Lower lobe of right lung (tissue), 2 donors: ENCODE results near the gene IFT22. TPM values are rescaled to one million over a fixed set of nuclear protein-coding genes. Genes with fewer than 3 reads are reported as not detected.
A peak's percentile ranks its signal among the peaks of the same experiment; 100 is the strongest.
"Not testable (repeated sequence)": the region's sequence is repeated elsewhere in the genome, so short reads cannot be mapped to it uniquely, and the experiment has no call there.

ENCODE experiments used
- ATAC-seq, 2 donors: fragments of 200-7000 bp; cut with Tn5 transposase; one replicate each; pipeline ENCODE4 v1.9.1; 2020 to 2022; ENCODE audit warnings: mild to moderate bottlenecking in 2 of 2, moderate library complexity in 2 of 2
- DNase-seq: peaks from one replicate; pipeline ENCODE4 v3.0.0-alpha.2; 2020
- H3K27ac ChIP-seq: fragments of 200-600 bp; one replicate; pipeline ENCODE4 v1.8.0; 2022
- H3K27me3 ChIP-seq: fragments of 200-600 bp; one replicate; pipeline ENCODE4 v1.8.0; 2022; ENCODE audit warnings: low read depth
- H3K36me3 ChIP-seq: fragments of 200-600 bp; one replicate; pipeline ENCODE4 v1.8.0; 2022; ENCODE audit warnings: mild to moderate bottlenecking
- H3K4me1 ChIP-seq: fragments of 200-600 bp; one replicate; pipeline ENCODE4 v1.8.0; 2022
- H3K4me3 ChIP-seq: fragments of 200-600 bp; one replicate; pipeline ENCODE4 v1.8.0; 2022; ENCODE audit warnings: mild to moderate bottlenecking
- H3K9me3 ChIP-seq: fragments of 200-600 bp; one replicate; pipeline ENCODE4 v1.8.0; 2022
- intact Hi-C: fragments of 100-400 bp; cut with DNase I; formaldehyde crosslinking; loops from one replicate; pipeline ENCODE4 v1.11.0; 2022
- total RNA-seq: library from RNA; stranded (reverse); fragmentation: NEBNext Ultra II Directional; extraction: Animal tissue kit (Norgen Biotek cat#: 25700); gene quantifications from one replicate; pipeline ENCODE4 v1.2.1, GENCODE V29; 2021
- TF ChIP-seq, protein P1 (sequence below): fragments of 200-600 bp; IDR thresholded peaks from one replicate; pipeline ENCODE4 v1.8.0; 2022; ENCODE audit warnings: antibody characterized with exemption, mild to moderate bottlenecking
- donor health status: DM: no; HTN: yes; CAD: no; lungs with severe emphysema.

The IFT22 gene
- total RNA-seq, 1 donor from 2014 or later = 19.4 TPM

DNA sequence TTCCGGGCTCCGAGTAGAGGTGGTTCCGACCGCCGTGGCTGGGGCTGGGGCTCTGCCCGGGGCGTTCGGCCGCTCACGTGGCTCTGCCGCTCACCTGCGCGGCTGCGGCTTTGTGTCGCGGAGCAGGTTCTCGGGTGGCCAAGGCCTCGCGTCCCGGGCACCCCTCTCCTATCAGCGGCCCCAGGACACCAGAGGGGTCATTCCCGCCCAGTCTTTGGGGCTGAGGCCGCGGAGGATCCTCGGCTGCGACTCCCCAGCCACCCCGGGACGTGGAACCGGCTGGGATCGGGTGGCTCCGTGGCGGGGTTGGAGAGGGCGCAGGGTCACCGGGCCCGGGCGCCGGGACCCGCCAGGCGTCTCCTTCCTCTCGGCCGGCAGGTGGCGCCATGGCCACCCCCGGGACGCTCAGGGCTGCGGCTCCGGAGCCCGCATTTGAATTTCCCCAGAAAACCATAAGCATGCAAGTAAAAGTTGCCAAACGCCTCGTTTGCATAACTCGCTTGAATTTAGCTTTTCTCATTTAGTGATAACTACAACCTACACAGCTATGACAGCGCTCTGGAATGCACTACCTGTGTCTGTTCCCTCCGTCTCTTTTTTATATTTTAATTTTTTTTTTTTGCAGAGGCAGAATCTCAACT, 42.2 kb upstream of the IFT22 start:
- Histone ChIP-seq H3K36me3 (no peaks in the 10 kb centered on the region), H3K4me1 (peaks cover 14% of the 10 kb centered on the region), H3K27me3 (peaks cover 48% of the 10 kb centered on the region), H3K27ac (no peak overlapping the region), H3K9me3 (no peaks in the 10 kb centered on the region), H3K4me3 (peak overlapping the region; percentile 55)
- ATAC-seq (peak; percentile 95), DNase-seq (peak; percentile 75)
- intact Hi-C loops = no loop called here
- TF ChIP-seq, protein P1, sequence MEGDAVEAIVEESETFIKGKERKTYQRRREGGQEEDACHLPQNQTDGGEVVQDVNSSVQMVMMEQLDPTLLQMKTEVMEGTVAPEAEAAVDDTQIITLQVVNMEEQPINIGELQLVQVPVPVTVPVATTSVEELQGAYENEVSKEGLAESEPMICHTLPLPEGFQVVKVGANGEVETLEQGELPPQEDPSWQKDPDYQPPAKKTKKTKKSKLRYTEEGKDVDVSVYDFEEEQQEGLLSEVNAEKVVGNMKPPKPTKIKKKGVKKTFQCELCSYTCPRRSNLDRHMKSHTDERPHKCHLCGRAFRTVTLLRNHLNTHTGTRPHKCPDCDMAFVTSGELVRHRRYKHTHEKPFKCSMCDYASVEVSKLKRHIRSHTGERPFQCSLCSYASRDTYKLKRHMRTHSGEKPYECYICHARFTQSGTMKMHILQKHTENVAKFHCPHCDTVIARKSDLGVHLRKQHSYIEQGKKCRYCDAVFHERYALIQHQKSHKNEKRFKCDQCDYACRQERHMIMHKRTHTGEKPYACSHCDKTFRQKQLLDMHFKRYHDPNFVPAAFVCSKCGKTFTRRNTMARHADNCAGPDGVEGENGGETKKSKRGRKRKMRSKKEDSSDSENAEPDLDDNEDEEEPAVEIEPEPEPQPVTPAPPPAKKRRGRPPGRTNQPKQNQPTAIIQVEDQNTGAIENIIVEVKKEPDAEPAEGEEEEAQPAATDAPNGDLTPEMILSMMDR = peak; percentile 96

DNA sequence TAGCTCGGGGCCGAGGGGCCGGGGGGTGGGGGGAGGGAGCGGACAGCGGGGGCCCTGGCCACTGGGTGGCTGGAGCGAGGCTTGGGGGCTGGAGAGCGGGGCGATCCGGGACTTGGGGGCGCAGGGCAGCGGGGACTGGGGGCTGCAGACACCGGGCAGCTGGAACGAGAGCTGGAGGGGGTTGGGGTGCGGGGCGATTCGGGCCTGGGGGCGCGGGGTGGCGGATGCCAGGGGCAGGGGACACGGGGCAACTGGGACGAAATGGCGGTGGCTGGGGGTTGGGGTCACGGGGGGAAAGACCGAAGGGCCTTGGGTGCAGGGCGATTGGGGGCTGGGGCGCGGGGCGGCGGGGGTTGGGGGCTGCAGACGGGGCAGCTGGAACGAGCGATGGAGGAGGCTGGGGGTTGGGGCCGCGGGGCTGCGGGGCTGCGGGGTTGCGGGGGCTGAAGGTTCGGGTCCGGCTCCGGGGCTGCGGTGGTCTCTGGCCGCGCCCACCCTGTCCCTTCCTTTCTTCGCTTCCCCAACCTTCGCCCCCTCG, 41.7 kb upstream of the IFT22 start:
- Histone ChIP-seq H3K4me1 (peaks cover 14% of the 10 kb centered on the region), H3K9me3 (no peaks in the 10 kb centered on the region), H3K27me3 (peaks cover 48% of the 10 kb centered on the region), H3K27ac (no peak overlapping the region), H3K4me3 (peak overlapping the region; percentile 55), H3K36me3 (no peaks in the 10 kb centered on the region)
- peak; percentile 20 to 34 for ATAC-seq
- DNase-seq = no peak
- TF ChIP-seq, protein P1 = no peak
- intact Hi-C loops = no loop called here

DNA sequence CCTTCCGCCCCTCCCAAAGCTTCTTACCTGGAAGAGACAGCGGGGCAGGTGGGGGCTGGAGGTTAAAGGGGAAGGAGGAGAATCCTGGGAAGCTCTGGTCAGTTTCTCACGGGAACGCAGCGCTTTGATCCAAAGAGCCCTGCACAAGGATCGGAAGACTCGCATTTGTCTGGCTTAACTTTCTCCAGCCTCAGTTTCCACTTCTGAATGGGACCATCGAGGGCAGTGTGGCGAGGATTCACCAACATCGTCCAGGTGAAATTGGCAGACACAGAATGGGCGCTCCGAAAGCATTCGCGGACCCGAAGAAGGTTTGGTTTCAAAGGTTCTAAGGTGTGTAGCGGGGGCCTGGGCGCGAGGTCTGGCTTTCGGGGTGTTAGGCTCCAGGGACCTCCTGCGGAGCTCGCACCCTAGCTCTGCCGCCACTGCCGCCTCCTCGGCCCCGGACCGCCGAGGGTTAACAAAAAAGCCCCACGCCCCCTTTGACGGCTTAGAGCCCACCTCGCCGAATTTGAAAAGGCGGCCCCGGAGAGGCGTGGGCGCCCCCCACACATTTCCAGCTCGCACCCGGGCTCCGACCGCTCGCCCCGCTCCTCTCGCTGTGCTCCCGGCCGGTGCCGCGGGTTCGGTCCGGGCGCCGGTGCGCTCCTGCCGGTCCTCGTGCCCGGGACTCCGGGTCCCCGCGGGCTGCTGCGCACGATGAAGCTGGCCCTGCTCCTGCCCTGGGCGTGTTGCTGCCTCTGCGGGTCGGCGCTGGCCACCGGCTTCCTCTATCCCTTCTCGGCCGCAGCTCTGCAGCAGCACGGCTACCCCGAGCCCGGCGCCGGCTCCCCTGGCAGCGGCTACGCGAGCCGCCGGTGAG, 41.0 kb upstream of the IFT22 start, which contains the start of gene COL26A1:
Gene COL26A1 (plus strand): TSS at position 542 of the 862 bp plus-strand sequence. CDS start 158 bp downstream, at position 700.
- H3K27me3 ChIP-seq = peaks cover 48% of the 10 kb centered on the region
- no peaks in the 10 kb centered on the region for H3K9me3 ChIP-seq
- intact Hi-C loops = no loop called here
- peak within 1 kb of the TSS; percentile 55 for H3K4me3 ChIP-seq
- TF ChIP-seq, protein P1 = no peak
- no peak within 1 kb of the TSS for H3K27ac ChIP-seq
- DNase-seq (peak; percentile 52), ATAC-seq (peak; percentile 76 to 83)
- H3K4me1 ChIP-seq = peaks cover 14% of the 10 kb centered on the region
- H3K36me3 ChIP-seq = no peaks in the 10 kb centered on the region

DNA sequence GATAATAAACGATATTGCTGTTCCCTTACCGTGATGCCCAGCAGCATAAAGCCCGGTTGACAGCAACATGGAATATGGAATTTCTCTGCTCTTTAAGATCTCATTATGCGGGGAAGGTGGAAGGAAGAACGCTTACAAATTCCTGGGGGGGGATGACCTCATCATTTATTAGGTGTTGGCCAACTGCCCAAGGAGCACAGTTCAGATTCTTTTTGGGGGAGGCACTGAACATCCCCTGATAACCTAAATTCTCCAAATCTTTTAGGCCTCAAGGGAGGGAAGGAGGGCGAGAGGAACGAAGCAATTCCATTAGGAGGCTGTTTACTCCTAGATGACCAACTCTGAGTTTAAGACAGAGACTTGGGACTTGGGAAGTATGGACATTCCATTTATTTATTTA, 35.8 kb upstream of the IFT22 start:
- no peak for DNase-seq
- no peak overlapping the region for H3K4me3 ChIP-seq
- intact Hi-C loops = no loop called here
- no peaks in the 10 kb centered on the region for H3K36me3 ChIP-seq
- no peaks in the 10 kb centered on the region for H3K9me3 ChIP-seq
- TF ChIP-seq, protein P1 = no peak
- H3K27me3 ChIP-seq = peaks cover 8% of the 10 kb centered on the region
- no peak overlapping the region for H3K27ac ChIP-seq
- ATAC-seq = no peak
- H3K4me1 ChIP-seq = peaks cover under 1% of the 10 kb centered on the region

DNA sequence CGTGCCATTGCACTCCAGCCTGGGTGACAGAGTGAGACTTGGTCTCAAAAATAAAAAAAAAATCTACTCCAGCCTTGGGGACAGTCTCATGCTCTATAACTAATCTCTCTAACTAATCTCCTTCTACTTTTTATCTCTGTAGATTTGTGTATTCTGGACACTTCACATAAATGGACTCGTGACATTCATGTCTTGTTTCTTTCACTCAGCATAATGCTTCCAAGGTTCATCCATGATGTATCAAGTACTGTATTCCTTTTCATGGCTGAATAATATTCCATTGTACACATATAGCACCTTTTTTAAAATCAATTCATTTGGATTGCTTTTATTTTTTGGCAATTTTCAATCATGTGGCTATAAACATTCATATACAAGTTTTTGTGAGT, 31.3 kb upstream of the IFT22 start:
- TF ChIP-seq, protein P1 = no peak
- Histone ChIP-seq H3K4me3 (no peak overlapping the region), H3K4me1 (peaks cover 5% of the 10 kb centered on the region), H3K27me3 (no peaks in the 10 kb centered on the region), H3K36me3 (no peaks in the 10 kb centered on the region), H3K9me3 (no peaks in the 10 kb centered on the region), H3K27ac (no peak overlapping the region)
- DNase-seq (no peak), ATAC-seq (no peak)
- intact Hi-C loops = no loop called here

DNA sequence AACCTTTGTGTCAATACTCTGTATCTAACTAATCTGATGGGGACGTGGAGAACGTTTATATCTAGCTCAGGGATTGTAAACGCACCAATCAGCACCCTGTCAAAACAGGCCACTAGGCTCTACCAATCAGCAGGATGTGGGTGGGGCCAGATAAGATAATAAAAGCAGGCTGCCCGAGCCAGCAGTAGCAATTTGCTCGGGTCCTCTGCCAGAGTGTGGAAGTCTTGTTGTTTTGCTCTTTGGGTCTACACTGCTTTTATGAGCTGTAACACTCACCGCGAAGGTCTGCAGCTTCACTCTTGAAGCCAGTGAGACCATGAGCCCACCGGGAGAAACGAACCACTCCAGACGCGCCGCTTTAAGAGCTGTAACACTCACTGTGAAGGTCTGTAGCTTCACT, 27.7 kb upstream of the IFT22 start:
- ATAC-seq, H3K27ac ChIP-seq, H3K9me3 ChIP-seq, H3K4me1 ChIP-seq, H3K4me3 ChIP-seq, H3K36me3 ChIP-seq, H3K27me3 ChIP-seq, intact Hi-C loops, DNase-seq: not testable (repeated sequence)

DNA sequence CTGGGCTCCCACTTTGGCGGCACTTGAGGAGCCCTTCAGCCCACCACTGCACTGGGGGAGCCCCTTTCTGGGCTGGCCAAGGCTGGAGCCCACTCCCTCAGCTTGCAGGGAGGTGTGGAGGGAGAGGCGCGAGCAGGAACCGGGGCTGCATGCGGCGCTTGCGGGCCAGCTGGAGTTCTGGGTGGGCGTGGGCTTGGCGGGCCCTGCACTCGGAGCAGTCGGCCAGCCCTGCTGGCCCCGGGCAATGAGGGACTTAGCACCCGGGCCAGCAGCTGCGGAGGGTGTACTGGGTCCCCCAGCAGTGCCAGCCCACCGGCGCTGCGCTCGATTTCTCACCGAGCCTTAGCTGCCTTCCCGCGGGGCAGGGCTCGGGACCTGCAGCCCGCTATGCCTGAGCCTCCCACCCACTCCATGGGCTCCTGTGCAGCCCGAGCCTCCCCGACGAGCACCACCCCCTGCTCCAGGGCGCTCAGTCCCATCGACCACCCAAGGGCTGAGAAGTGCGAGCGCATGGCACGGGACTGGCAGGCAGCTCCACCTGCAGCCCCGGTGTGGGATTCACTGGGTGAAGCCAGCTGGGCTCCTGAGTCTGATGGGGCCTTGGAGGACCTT, 26.9 kb upstream of the IFT22 start:
- ATAC-seq, intact Hi-C loops, H3K9me3 ChIP-seq, H3K4me1 ChIP-seq, H3K27me3 ChIP-seq, H3K27ac ChIP-seq, H3K4me3 ChIP-seq, DNase-seq, H3K36me3 ChIP-seq: not testable (repeated sequence)
